ENCODE measurements around the gene CCDC71. TPM values are rescaled to one million over a fixed set of nuclear protein-coding genes. Genes with fewer than 3 reads are reported as not detected.

Gene CCDC71
- total and polyA plus RNA-seq, 2 of the 13 experiments (the other 11 are each of a cell fraction or from before 2014, with no cell fraction given) = 9.7 to 14.3 TPM

GRCh38 chr3:49172551-49173041, 6.5 kb upstream of the CCDC71 start (continued):
- TF ChIP-seq HNRNPUL1 (IDR thresholded peaks at IDR 0.05; ENCODE audit: low read depth, low read length) (no peak), ZNF205 (CRISPR knock-in tag; IDR thresholded peaks at IDR 0.05) (no peak), ZNF687 (CRISPR knock-in tag; IDR thresholded peaks at IDR 0.05) (peak; percentile 67), ZNF362 (CRISPR knock-in tag; IDR thresholded peaks at IDR 0.05; ENCODE audit: borderline replicate concordance) (no peak), ZNF274 (CRISPR knock-in tag; IDR thresholded peaks at IDR 0.05) (0 out of 2 replicates have a peak, but pooled peaks have one; percentile 59), RARA (CRISPR knock-in tag; IDR thresholded peaks at IDR 0.05) (no peak), ZFX (CRISPR knock-in tag; IDR thresholded peaks at IDR 0.05; ENCODE audit: low read depth) (peak; percentile 57), SPEN (CRISPR knock-in tag; IDR thresholded peaks at IDR 0.05; ENCODE audit: low read depth) (no peak), GATAD2A (CRISPR knock-in tag; IDR thresholded peaks at IDR 0.05) (no peak), ARID3A (IDR thresholded peaks at IDR 0.05; ENCODE audit: low read depth, low read length) (no peak), JUNB (CRISPR knock-in tag; IDR thresholded peaks at IDR 0.05; ENCODE audit: borderline replicate concordance) (no peak)

All from HepG2 (cell line).